IPS-18a (cell line): ENCODE results near the gene STS.

Source experiments
- H3K27ac ChIP-seq: one replicate; pipeline ENCODE4 v1.5.1; 2013; ENCODE audit warnings: low read length
- H3K27me3 ChIP-seq: one replicate; pipeline ENCODE4 v1.6.1; 2013; ENCODE audit warnings: mild to moderate bottlenecking, low read length; ENCODE audit not compliant: control insufficient read depth, insufficient read depth
- H3K36me3 ChIP-seq: one replicate; pipeline ENCODE4 v1.6.1; 2013; ENCODE audit warnings: low read depth, low read length; ENCODE audit not compliant: control insufficient read depth
- H3K4me1 ChIP-seq: one replicate; pipeline ENCODE4 v1.6.1; 2013; ENCODE audit warnings: low read depth, low read length; ENCODE audit not compliant: control insufficient read depth
- H3K4me3 ChIP-seq: one replicate; pipeline ENCODE4 v1.5.1; 2013; ENCODE audit warnings: low read length
- H3K9ac ChIP-seq: one replicate; pipeline ENCODE4 v1.6.1; 2013; ENCODE audit warnings: mild to moderate bottlenecking, low read length, moderate library complexity
- H3K9me3 ChIP-seq: one replicate; pipeline ENCODE4 v1.6.1; 2013; ENCODE audit warnings: low read depth, low read length; ENCODE audit not compliant: control insufficient read depth

STS gene

GRCh38 chrX:7192871-7193270 lies 45.4 kb downstream of the STS start:
- Histone ChIP-seq H3K4me3 (no peak overlapping the region), H3K27me3 (no peaks in the 10 kb centered on the region), H3K4me1 (peaks cover 3% of the 10 kb centered on the region), H3K27ac (no peak overlapping the region), H3K9ac (no peak overlapping the region), H3K9me3 (no peaks in the 10 kb centered on the region), H3K36me3 (no peaks in the 10 kb centered on the region)

- Histone ChIP-seq H3K27me3 (no peaks in the 10 kb centered on the region), H3K4me1 (peaks cover 3% of the 10 kb centered on the region), H3K36me3 (no peaks in the 10 kb centered on the region), H3K9me3 (no peaks in the 10 kb centered on the region), H3K27ac (no peak overlapping the region), H3K4me3 (no peak overlapping the region), H3K9ac (no peak overlapping the region)
These were observed 47.1 kb downstream of the STS start for GRCh38 chrX:7194606-7195005.
